Measurements from ENCODE around the gene COL25A1.
"Not testable (repeated sequence)": the region's sequence is repeated elsewhere in the genome, so short reads cannot be mapped to it uniquely, and the experiment has no call there.

COL25A1 gene

DNA sequence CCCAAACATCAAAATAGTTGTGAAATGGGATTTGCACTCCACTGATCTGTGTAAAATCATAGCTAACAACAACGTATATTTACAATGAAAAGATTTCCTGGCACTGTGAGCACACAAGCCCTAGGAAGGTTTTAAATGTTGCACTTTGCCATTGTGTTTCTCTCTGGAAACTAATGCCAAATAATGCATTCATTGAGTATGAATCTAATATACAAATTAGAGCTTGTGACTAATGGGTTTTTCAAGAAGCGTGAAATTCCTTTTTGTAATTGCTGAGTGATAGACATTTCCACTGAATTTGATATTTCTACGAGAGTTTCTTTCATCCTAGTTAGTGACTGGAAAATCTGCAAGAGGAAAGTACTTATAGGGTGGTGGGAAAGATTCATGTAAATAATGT is 135.9 kb downstream of the COL25A1 start:
- DNase-seq (ENCODE audit: low read depth): no peak

GRCh38 chr4:109166126-109166525 is 136.3 kb downstream of the COL25A1 start:
- no peak for DNase-seq (ENCODE audit: low read depth)

DNA sequence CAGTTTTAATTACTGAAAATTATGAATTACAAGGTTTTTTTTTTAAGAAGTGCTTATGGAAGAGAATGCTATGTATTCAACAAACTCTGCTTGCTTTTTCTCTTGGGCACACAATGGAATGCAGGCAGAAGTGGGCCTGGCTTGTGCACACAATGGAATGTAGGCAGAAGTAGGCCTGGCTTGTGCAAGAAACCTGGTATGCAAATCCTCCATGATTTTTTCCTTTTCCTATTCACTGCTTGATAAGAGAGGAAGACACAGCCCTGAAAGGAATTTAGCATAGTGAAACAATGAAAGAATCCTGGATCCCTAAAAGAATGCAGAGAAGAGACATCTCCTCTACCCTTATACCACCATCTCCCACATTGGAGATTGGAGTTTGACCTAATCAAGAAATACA is 138.4 kb downstream of the COL25A1 start:
- no peak for DNase-seq (ENCODE audit: low read depth)

GRCh38 chr4:109163493-109163892 is 139.0 kb downstream of the COL25A1 start:
- DNase-seq (ENCODE audit: low read depth): no peak

DNA sequence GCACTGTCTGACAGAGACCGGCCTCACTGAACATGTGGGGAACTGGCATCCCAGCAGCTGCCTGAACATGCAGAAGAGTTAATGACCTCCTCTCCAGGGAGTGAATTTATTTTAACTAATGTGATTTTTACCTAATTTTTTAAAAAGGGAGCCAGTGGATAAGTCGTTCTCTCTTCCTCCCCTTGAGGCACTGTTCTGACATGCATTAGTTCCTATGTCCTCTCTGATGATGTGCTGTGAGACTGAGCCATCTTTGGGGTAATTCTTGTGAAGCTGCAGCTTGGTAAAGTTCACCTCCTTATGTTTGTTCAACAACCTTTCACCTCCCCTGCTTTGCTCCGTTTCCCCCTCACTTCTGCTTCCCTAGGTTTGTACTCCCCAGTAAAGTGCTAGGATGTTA is 139.7 kb downstream of the COL25A1 start:
- DNase-seq (ENCODE audit: low read depth): no peak

DNA sequence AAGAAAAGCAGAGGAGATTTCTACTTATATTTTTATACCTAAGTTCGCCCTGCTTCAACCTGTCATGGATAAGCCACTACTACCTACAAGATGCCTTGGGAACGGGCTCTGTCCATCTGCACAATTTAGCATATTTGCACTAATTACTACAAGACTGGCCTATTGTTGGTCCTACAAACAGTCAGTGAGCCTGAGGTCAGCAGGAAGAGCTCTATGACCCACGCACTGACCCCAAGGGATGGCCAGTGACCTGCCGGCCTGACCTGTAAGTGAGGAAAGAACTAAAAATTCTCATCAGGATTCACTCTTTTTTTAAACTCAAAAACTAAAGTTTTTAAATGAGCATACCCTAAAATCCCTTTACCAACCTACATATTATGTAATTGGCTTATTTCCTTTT is 142.0 kb downstream of the COL25A1 start:
- DNase-seq (ENCODE audit: low read depth): no peak

DNA sequence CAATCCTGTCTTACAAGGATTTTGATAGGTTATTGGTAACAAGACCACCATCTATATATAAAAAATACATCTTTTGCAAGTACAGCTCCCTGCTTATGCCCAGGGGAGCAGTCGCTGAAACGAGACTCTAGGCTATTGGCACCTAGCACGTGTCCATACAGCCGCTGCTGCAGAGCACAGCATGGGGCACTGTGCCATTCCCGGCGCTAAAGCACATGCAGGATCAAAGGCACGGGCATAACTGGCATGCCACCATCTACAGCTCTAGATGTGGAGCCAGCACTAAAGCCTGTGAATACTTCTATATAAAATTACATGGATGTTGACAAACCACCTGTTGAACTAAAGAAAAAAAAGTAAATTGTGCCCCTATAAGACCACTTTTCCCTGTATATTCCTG is 144.8 kb downstream of the COL25A1 start:
- no peak for DNase-seq (ENCODE audit: low read depth)

- no peak for DNase-seq (ENCODE audit: low read depth)
Measured at GRCh38 chr4:109157205-109157604, 145.3 kb downstream of the COL25A1 start.

DNA sequence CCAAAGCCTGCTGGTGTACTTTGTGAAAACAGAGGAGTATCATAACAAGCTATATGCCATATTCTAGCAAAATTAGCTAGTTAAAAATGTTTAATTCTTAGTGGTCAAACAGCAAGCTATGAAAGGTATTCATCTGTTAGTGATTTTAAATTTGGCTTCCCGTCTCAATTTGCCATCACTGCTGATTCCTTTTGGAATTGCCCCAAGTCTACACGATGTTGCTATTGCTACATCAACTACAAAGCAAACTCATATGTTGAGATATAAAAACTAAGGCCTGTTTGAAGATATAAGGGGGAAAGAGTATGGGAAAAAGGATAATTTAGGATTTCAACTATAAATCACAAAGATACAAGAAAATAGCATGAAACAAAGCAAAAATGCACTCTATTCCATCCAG is 146.1 kb downstream of the COL25A1 start:
- DNase-seq (ENCODE audit: low read depth): peak; percentile 51

DNA sequence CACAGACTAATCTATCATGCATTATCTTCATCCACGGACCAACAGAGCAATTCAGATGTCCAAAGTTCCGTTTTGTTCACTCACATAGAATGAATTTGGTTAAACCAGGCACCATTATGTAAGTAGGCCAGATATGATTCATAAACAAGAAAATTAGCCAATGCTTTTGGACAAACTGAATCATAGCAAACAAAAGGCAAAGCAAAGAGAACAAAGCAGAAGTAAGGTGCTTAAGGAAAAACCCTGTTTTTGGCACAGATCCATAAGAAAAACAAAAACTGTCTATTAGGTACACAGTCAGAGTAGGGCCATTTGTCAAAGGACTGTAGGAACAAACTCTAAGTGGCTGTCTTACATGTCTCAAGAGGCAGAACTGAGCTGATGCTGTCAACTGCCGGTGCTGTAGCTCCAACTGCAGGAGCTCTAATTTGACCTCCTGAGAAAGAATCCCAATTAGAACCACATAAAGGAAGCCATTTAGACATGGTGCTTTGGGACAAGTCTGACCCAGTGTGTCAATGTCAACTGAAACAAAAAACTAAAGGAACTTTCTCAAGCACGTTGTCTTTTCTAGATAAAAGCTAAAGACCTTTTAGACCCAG is 146.7 kb downstream of the COL25A1 start:
- DNase-seq (ENCODE audit: low read depth): peak; percentile 3

GRCh38 chr4:109155084-109155483 is 147.4 kb downstream of the COL25A1 start:
- DNase-seq (ENCODE audit: low read depth): no peak

GRCh38 chr4:109154424-109154823 is 148.0 kb downstream of the COL25A1 start:
- no peak for DNase-seq (ENCODE audit: low read depth)

- no peak for DNase-seq (ENCODE audit: low read depth)
Measured at GRCh38 chr4:109149836-109150235, 152.6 kb downstream of the COL25A1 start.

DNA sequence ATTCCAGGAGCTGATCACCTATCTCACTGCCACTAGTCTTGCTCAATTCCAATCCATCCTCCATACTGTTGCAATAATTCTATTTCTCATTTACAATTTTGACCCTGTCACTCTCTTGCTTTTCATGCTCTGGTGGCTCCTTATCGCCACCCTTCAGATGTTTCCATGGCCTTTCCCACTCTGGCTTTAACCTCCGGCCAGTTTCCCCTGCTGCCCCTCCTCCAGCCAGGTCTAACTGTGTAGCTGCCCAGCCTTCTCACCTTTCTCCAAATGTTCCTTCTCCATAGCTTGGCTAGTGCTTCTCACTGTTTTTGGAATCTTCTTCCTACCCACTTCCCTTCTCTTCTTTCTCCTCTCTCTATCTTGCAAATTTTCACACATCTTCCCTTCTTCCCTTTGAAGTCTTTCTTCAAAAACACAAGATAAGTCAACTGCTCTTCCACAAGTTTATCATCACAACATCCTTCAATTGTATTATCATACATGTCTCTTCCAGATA is 153.8 kb downstream of the COL25A1 start:
- DNase-seq (ENCODE audit: low read depth): no peak

DNA sequence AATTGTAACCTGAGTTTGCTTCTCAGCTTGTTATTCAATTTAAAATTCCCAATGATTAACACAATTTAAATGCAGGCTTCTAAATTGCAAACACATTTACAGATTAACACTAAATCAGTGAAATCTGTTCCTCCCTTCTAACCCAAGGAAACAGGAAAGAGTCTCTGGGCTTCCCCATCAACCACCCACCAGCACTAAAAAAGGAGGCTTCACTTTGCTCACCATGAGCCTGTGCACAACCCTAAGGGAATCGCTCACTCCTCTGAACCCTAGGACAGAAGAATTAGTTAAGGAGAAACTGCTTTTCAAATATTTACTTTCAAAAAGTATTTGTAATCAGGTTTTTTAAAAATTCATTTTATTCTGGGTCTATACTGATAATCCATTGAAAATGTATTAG is 155.3 kb downstream of the COL25A1 start:
- DNase-seq (ENCODE audit: low read depth): no peak

- DNase-seq (ENCODE audit: low read depth): no peak
Measured at GRCh38 chr4:109146499-109146898, 156.0 kb downstream of the COL25A1 start.

DNA sequence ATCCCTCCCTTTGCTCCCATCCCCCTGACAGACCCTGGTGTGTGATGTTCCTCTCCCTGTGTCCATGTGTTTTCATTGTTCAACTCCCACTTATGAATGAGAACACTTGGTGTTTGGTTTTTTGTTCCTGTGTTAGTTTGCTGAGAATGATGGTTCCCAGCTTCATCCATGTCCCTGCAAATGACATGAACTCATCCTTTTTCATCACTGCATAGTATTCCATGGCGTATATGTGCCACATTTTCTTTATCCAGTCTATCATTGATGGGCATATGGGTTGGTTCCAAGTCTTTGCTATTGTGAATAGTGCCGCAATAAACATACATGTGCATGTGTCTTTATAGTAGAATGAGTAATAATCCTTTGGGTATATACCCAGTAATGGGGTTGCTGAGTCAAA is 164.3 kb downstream of the COL25A1 start:
- DNase-seq (ENCODE audit: low read depth): not testable (repeated sequence)

DNA sequence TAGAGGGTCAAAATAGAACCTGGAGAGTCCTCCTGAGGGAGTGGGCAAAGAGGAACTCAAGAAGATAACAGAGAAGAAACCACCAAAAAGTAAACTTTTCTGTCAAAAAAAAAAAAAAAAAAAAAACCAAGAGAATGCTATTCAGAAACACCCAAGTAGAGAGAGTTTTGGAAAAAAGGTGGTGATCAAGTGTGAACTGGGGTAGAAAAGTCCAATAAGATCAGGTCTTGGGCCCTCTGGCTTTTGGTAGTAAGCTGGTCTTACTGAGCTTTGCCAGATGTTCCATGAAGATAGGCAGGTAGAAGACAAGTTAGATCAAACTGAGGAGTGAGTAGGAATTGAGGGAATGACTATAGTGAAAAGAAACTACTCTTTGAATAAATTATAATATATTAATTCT is 167.5 kb downstream of the COL25A1 start:
- no peak for DNase-seq (ENCODE audit: low read depth)

DNA sequence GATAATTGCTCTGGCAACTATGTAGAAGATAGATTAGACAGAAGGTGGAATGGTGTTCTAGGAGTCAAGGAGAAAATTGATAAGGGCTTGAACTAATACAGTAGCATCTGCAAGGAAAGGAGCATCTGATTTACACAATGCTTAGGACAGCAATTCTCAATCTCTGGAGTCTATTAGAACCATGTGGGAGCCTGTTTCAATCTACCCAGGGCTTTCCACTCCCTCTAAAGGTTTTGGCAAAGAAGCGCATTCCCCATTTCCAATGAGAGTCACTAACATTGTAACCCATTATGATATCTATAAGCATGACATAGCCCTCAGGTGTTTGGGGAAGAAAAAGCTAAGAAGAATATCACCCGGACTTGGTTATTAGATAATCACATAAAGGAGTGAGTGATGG is 168.2 kb downstream of the COL25A1 start:
- no peak for DNase-seq (ENCODE audit: low read depth)

GRCh38 chr4:109131559-109131958 is 170.9 kb downstream of the COL25A1 start:
- no peak for DNase-seq (ENCODE audit: low read depth)

GRCh38 chr4:109128589-109128988 is 173.9 kb downstream of the COL25A1 start:
- DNase-seq (ENCODE audit: low read depth): no peak

DNA sequence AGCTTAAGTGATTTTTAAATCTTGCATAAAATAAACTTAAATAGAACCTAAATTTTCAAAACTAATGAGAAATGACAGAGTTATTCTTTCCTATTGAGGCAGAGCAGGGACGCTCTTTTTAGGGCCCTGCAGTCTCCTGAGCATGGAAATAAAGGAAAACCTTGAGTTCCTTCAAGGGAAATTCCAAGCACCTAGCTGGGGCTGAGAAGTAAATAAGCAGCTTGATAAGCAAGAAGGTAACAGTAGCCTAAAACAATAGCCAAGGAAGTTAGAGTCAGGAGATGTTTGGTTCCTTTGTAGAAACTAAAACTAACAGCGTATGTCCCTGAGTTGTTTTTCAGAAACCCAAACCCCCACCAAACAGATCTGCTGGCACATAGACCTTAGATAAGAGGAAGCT is 174.6 kb downstream of the COL25A1 start:
- DNase-seq (ENCODE audit: low read depth): no peak

DNA sequence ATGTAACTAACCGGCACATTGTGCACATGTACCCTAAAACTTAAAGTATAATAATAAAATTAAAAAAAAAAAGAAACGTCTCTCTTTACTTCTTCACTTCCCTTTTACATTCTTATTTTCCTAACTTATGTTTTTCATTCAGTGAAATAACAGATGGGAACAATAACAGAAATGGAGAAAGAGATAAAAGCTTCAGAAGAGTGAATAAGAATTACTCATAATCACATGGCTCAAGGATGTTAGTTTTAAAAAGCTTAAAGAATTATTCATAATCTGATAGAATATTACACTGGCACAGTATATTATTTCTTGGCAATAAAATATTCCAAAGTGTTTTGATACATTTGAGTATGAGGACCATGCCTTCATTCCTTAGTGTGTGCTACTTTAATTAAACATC is 175.6 kb downstream of the COL25A1 start:
- no peak for DNase-seq (ENCODE audit: low read depth)

DNA sequence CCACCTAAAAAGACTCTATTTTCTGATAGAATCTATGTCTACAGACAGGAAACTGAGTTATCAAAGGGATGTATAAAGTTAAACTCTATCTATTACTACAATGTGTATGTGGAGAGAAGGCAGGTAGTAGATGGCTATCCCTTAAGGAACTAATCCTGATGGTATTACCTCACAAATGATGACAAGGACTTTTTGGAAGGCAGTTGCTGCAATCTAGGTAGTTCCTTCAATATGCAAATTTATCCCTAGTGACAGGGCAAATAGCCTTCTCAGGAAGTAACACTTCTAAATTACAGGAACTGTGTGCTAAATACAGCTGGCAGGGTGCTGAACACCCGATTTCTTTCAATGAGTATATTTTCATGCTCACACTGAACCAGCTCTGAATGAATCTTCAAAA is 177.4 kb downstream of the COL25A1 start:
- no peak for DNase-seq (ENCODE audit: low read depth)

GRCh38 chr4:109123951-109124350 is 178.5 kb downstream of the COL25A1 start:
- no peak for DNase-seq (ENCODE audit: low read depth)

Data from fibroblast of the conjunctiva (primary cell).